ENCODE data around the gene KCNN3. TPM values are rescaled to one million over a fixed set of nuclear protein-coding genes. Genes with fewer than 3 reads are reported as not detected.

Gene KCNN3
- total RNA-seq, 1 donor from 2014 or later = 0.28 TPM

DNA sequence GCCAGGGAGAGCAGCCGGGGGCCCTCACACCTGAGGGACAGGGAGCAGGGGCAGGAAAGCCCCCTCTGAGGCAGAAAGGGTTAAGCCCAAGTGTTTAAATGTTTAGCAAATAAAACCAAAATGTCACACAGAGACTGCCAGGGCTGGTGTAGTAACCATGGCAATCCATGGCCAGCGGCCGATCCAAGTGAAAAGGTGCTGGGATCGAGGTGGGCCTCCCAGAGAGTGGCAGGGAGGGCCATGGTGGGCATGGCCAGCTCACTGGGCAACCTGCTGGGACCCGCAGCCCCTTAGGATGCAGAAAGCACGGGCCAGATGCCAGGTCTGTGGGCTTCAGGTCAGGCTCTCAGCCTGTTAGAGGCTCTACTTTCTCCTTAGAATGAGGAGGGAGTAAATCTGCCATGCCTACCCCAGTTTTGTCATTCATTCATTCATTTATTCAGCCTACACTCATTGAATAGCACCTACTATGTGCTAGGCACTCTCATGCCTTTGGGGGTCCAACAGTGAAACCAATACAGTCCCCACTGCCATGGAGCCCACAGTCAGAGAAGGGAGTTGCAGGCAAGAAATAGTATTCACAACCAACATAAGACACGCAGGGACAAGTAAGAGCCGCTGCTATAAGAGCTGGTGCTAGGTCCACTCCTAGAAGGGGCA lies 56.1 kb downstream of the KCNN3 start:
- no peak for ATAC-seq

DNA sequence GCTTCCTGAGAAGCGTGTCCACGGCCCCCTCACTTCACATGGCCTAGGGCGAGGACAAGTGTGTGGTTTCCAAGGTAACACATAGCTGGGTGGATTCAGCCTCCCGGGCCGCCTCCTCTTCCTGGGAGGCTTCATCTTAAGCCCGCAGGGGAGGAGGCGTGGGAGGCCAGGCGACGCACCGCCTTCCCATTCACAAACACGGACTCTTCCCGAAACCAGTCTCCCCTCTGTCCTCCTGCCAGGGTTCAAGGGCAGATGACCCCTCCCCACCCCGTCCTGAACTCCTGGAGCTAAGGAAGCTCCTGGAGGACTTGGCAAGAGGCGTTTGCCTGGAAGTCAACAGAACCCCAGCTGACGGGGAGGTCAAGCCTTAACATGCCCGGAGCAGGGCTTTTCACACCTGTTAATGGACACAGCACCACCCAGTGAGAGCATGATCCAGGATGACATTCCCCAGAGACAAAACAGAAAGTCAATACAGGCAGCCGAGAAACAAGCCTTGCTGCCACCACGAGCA lies 56.7 kb downstream of the KCNN3 start:
- ATAC-seq = peak; percentile 67

DNA sequence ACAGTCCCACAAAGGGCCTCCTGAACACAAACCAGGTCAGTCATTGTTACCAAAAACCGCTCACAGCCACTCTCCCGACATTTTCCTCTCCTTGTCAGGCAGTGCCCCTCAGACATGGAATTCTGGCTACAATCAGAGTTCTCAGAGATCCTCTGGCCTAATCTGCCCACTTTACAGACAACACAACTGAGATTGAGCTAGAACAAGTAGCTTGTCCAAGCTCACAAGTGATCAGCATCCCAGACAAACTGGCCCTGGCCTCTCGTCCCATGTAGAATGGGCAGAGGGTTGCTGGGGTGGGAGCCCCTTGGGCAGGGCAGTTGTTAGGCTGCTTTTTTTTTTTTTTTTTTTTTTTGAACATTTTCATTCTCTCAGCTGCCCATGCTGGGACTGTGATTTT lies 57.2 kb downstream of the KCNN3 start:
- no peak for ATAC-seq

DNA sequence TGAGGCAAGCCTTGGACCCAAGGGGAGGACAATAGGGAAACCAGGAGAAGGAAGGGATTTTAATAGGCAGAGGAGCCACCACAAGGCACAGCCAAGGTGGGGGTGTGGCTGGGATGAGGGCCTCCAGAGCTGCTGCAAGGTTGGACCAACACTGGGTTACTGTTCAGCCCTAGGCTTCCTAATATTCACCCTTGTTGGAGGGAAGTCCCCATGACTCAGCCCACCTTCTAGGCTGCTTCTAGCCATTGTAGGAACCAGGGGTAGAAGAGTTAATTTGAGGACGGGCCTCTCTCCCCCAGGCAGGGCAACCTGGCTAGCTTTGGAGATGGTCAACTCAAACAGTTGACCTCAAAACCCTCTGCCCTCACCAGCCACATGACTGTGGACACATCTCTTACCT lies 59.5 kb downstream of the KCNN3 start:
- no peak for ATAC-seq

DNA sequence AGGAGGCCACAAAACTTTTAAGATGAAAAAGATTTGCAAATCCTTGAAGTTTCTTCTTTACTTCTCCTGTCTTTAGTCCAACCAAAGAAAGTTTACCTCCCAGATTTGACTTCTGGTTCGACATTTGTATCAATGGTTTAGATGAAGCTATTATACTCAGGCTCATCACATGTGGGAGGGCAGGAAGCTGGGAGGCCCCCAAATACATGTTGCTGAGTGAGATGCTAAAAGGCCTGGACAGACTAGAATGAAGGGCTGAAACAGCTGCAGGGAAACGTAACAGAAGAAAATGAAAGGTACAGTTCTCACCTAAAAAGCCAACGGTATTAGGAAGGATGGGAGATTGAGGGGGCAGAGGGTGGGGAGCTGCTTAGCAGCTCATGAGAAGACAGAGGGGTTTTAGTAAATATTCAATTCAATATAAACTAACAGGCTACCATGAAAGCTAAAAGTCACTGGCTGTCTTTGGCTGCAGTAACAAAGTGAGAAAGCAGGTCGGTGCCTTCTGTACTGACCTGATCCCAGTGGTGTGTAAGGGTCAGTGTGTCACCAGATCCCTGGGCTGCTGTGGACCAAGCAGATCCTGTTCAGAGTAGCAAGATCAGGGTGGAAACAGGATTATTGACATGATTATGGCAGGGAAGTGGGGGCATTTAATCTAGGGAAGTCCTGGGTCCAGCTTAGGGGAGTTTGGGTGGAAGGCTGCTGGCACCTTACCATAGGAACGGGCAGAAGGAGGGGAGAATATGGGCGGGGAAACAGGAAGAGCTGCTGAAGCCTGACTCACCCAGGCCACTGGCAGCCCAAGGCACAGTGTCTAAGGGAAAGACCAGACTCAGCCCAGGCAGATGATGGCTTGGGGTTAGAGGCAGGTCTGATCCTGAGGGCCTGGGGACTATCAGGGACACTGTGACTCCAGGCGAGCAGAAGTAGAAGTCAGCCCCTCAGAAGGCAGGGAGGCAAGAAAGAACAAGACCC lies 60.4 kb downstream of the KCNN3 start:
- peak; percentile 79 for ATAC-seq

DNA sequence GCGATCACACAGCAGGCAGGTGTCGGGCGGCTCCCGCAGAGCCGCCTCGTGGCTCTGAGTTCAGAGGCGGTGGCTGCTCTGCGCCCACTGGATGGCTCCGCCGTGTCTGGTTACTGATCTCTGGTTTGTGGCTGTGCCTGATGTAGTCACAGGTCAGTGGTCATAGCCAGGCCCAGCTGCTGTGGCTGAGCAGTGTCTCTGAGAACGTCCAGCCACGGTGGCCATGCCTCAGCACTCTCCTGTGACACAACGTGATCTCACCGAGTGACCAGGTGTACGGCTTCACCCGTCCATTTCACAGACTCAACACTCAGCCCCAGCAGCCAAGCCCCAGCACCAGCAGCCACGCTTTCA lies 61.2 kb downstream of the KCNN3 start:
- no peak for ATAC-seq

DNA sequence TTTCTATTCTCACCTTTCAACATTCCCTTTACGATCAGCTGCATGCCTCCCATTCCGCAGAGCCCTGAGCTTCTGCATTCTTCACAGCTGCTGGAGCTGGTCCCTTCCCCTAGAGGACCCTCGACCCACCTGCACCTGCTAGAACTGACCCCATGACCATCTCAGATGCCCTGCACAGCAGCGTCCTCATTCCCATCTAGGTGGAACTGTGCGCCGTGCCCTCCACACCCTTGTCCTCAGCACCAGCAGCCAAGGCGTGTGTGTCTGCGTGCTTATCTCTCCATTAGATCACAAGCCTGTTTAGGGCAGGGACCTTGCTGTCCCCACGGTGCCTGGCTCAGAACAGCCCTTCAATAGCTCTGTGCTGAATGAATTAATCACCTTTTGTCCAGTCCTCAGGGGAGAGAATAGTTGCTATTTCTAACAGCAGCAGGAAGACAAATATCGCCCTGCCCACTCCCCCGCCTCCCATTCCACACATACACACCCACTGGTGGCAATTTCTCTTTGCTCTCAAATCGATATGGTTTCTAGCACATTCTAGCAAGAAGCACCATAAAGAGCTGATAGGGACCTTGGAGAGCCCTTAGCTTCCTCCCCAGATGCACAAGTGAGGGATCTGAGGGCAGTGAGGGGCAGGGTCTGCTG lies 61.7 kb downstream of the KCNN3 start:
- ATAC-seq = no peak

DNA sequence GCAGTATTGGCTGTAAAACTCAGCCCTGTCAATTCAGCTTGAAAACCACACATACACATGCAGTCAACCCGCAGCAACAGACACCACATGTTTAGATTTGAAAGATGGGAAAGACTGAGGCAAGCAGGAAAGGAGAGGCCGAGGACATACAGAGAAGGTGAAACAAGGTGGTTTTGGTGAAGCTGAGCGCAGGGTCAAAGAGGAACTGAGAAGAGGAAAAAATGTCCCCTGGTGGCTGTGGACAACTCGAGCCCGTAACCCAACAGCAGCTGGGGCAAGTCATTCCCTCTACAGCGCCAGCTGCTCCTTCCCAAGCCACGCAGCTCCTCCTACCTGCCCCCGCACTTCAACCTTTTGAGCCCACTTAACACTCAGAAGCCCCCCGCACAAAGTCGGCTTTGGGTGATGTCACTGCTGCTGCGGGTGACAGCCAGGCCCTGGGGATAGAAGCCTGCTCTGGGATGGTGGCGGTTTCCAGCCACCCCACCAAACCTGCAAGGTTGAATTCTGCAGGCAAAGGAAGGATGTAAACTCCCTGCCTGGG lies 63.0 kb downstream of the KCNN3 start:
- ATAC-seq = no peak

DNA sequence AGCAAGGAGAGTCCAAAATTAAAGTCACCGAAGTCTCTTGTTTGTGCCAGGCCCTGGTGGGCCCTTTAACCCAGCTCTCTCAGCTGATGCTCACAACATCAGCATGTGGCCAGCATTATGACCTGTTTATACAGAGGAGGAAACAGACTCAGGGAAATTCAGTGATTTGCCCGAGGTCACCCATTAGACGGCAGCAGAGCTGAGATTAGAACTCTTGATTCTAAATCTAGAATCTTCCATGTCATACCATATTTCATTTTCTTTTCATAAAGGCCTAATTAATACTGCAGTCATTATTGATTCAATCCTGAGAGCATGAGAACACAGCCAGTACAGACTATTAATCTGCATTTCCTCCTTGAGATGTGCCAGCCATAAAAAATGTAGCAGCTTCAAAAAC lies 63.7 kb downstream of the KCNN3 start:
- no peak for ATAC-seq

DNA sequence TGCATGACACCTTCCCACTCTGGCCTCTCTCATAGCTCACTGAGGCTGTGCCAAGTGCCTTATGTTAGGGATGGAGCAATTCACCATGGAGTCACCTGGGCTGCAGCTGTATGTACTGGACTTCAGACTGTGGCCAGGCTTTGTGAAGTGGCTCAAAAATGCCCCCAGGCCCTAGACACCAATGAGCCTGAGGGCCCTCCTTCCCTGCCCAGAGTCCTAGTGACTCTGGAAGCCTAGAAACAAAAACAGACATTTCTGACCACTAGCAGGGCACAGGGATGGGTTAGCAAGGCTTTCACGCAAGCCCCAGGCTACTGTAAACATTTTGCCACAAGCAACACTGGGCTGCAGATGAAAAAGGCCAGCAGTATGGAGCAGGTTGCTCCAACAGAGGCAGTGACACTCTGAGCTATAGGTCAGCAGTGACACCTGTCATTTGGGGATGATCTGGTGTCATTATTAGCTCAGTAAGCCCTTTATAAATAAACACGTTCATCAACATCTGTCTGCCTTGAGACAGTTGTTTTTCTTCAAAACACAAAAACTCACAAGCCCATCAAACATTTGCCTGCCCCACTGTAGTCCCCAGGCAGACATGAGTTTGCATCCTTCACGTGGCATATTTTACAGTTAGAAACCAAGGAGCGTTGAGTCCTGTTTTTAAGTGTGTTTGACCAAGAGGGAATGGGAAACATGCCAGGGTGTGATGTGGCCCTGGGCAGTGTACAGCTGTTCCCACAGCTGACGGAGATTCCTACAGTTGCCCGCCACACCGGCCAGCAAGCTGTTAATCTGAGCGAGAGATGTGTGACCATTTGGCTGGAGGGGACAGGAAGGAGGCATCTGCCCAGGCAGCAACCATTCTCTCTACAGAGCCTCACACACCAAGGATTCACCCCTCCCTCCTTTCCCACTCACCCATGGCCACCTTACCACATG lies 66.8 kb downstream of the KCNN3 start:
- no peak for ATAC-seq

DNA sequence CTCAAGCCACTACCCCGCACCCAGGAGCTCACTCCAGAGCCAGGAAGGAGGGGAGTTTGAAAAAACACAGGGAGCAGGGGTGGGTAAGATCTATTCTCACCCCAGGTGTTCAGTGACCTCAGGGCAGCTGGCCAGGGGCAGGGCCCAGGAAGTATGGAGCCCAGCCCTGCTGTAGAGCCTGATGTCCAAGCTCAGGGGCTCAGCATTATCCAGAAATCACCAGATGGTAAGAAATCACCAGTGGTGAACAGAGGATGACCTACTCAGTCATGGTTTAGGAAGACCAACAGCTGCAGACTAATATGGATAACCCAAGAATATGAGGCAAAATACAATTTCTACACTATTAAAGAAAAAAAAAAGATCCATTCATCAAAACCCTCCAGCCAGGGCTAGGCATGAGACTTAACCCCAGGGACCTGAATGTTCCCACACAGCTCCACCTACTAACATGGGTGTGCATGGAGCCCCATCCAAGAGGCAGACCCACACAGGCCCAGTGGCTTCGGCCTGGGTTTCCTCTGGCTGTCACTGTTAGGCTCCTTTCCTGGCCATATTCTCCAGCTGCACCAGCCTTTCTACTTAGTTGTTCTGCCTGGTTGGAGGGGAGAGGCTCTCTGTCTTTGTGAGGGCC lies 67.6 kb downstream of the KCNN3 start:
- ATAC-seq = no peak

DNA sequence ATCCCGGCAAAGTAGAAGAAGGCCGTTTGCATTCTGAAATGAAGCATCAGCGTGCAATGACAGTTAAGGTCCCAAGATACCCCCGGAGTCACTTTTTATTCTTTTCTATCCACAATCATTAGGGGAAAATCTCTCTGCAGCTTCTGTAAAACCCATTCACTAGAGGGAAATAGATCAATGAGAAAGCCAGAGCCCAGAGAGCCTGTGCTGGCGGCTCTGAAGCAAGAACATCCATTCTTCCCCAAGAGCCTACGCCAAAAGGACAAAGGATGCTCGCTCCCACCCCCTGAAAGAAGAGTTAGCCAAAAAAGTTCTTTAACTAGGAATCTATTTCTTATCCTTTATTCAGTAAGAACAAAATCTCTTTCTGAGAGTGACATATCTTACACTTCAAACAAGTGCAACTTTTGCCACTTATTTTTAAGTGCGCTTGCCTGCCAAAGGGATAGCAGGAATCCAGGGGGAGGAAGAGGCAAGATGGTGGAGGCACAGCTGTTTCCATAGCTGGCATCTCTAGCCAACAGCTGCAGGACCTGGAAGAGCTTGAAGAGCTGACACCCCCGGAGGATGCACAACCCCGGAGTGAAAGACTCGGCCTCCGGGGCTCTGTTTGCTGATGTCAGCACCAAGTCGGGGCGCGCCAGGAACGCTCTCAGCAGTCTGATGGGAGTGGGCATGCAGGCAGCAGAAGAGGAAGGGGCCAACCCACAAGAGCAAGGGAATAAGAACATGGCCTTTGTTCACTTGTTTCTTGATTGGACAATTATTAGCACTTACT lies 68.7 kb downstream of the KCNN3 start:
- no peak for ATAC-seq

DNA sequence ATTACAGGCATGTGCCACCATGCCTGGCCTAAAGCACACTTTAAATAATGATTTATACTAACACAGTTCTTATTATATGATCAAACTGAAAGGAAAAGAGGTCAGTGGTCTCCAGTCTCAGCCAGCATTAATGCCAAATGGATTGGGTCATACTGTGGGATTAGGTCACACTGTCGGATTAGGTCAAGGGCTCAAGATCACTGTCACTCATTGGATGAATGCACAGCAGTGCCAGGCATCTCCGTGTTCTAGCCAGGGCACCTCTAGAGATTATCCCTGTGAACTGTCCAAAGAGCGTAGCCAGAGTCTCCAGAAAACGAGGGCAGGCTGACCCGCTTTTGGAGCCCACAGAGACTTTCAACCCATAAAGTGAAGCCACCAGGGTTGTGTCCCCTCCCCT lies 70.9 kb downstream of the KCNN3 start:
- ATAC-seq = no peak

DNA sequence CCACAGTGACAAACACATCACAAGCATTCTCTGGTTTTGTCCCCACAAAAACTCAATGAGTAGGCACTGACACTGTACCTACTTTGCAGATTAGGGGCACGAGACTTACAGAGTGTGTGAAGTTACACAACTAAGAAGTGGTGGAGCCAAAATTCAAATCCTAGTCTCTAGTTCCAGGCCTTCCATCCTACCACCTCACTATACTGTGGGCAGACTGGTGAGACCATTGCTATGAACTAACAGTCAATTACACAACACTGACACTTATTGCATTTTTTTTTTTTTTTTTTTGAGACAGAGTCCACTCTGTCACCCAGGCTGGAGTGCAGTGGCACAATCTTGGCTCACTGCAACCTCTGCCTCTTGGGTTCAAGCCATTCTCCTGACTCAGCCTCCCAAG lies 71.4 kb downstream of the KCNN3 start:
- ATAC-seq = no peak

DNA sequence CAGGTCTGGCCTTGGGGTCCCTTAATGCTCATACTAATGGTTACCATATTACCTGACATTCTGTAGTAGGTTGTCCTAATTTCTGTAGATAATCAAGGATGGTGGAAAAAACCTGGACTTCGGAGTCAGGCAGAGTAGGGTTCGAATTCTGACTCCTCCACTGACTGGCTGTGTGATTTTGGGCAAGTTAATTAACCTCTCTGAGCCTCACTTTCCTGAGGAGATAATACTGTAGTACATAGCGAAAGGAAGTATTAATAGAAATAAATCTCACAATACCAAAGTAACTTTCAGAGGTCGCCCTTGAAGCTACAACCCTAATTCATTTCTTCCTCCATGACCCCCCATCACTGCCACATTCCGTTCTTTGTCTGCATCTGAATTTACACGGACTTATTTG lies 72.9 kb downstream of the KCNN3 start:
- ATAC-seq = no peak

DNA sequence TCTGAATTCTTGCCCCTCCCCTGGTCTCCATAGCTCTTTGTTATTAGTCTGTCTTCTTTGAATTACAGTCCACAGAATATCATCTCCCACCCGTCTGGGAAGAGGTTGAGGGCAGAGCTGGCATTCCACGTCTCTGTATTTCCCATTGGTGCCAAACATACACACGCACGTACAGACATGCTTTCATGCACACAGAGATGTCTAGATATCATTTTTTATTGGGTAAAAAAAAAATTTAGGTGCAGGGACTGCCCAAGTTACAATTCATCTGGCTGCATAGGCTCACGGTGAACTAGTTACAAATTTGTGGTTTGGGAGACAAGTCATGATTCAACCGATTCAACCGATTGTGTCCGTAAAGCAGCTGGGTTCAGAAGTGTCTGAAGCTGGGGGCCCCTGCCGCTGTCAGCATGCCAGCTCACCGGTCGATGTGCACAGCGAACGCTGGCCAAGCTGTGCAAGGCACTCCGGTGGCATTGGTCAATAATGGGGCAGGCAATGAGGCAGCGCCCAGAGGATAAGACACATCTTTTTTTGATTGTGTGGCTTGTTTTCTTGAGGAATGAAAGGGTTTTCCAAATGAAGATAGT lies 73.7 kb downstream of the KCNN3 start:
- ATAC-seq = no peak

DNA sequence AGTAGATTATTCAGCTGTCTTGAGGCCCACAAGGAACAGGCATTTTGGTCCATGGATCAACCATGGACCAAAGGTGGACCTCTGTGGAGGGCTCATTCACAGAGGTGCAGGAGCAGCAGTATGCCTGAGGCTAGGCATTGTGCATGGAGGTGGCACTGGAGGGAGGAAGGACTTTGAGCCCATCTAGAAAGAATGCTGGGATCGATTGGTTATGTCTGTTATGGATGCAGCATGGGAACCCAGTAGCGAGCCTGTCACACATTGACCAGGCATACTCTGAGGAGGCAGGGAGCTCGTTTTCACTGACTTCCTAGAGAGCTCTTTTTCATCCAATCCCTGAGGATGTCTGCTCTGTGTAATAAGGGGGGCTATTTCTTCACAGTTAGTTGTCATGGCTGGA lies 75.5 kb downstream of the KCNN3 start:
- no peak for ATAC-seq

DNA sequence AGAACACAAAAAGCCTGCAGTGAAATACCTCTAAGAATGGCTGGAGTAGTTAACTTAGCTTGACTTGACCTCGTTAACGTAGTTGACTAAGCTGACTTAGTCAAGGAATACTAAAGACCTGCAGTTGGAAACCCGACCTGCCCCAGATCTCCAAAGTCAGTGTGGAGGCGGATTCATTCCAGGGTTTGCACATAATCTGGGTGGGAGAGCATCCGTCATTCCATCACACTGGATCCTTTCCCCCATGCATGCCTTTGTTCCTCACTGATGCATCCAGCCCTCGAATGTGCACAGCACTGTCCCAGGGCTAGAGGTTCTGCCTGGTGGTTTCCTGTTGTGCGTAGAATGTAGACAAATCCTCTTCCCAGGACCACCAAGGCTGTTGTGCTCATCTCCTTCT lies 76.4 kb downstream of the KCNN3 start:
- no peak for ATAC-seq

DNA sequence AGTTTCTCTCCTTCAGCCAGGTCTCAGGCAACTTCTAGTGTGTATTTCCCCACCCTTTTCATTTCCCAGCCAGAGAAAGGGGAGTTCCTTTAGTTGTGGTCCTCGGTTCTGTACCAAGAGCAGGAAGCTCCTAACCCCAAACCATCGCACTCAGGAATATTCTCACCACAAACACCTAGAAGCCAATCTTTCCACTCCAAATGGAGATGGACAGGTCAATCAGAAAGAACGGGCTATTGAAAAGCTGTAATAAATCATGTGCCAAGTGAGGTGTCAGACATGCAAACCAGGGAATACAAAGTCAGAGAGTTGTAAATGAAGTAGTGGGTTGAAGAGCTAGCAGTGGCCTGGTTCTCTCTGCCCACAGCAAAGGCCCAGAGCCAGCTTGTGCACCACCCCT lies 77.2 kb downstream of the KCNN3 start:
- no peak for ATAC-seq
